D721Med (cell line): ENCODE results near the gene SLC4A1.

Source experiments
- DNase-seq: peaks from one replicate; pipeline ENCODE4 v3.0.0; 2011; ENCODE audit warnings: low spot score; ENCODE audit not compliant: insufficient read length
- FAIRE-seq: peaks from 2 replicates; lab custom pipeline; 2011; peaks lifted over from hg19 to GRCh38; lab: Jason Lieb, UNC
- TF ChIP-seq, protein P1 (sequence below): IDR thresholded peaks from 2 replicates; pipeline ENCODE4 v1.5.1; 2012; ENCODE audit warnings: mild to moderate bottlenecking, control low read depth; ENCODE audit not compliant: insufficient read depth; ENCODE audit errors: missing control alignments

The SLC4A1 gene

DNA sequence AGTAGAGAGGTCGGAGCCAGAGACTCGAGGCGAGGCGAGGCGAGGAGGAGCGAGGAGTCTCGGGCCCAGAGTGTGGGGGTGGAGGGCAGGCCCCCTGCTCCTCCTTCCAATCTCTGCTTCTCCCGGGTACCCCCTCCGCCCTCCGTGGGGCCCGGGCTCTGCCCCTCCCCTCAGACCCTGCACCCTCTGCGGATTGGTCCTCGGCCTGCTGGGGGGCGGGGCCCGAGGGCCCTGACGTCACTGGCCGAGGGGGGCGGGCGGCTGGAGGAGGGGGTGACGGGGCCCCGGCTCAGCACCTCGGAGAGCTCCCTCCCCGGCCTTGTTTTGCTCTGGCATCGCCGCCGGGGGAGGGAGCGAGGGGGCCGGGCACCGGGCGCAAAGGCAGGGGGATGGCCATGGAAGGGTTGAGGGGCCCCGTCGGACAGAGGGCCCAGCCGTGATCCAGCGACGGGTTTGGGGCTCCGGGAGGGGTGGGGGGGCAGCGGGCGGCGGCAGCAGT is 40.4 kb upstream of the SLC4A1 start, which contains the start of gene RUNDC3A:
TSS of gene RUNDC3A (plus strand) at position 282 of the 499 bp plus-strand sequence. CDS start 232 bp downstream, outside the sequence.
- no peak for FAIRE-seq
- peak; percentile 99 for DNase-seq
- TF ChIP-seq, protein P1, sequence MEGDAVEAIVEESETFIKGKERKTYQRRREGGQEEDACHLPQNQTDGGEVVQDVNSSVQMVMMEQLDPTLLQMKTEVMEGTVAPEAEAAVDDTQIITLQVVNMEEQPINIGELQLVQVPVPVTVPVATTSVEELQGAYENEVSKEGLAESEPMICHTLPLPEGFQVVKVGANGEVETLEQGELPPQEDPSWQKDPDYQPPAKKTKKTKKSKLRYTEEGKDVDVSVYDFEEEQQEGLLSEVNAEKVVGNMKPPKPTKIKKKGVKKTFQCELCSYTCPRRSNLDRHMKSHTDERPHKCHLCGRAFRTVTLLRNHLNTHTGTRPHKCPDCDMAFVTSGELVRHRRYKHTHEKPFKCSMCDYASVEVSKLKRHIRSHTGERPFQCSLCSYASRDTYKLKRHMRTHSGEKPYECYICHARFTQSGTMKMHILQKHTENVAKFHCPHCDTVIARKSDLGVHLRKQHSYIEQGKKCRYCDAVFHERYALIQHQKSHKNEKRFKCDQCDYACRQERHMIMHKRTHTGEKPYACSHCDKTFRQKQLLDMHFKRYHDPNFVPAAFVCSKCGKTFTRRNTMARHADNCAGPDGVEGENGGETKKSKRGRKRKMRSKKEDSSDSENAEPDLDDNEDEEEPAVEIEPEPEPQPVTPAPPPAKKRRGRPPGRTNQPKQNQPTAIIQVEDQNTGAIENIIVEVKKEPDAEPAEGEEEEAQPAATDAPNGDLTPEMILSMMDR, result no peak

DNA sequence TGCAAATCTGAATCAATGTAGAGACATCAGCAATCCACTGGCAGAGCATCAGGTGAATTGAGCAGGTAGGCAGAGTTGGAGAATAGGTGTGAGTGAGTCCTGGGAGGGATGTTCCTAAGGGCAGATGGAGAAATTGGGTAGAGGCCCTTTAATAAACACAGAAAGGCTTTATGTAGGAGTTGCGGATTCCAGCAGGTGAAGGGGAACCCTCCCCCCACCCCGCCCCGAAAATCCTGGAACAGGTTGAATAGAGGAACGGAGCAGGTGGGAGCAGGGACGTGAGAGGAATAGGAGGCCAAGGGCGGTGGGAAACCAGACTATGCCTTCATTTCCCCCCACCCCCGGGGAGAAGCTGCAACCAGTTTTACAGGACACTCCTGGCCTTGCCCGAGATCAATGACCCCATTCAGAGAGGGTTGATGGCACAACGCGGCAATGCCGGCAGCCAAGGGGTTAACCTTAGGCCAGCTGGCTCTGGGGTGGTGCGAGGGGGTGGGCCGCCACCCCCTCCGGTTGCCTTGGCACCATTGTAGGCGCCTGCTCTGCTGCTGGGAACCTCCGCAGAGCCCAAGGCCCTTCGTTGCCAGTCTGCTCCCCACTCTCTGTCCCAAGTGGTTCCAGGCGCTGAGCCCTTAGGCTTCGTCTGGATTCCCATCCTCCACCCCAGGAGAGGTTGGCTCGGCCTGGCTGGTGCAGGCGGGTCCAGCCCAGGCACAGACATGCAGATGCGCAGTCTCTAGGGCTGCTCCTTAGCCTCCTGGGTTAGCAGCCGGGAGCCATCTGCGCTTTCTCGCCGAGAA is 39.7 kb upstream of the SLC4A1 start:
- TF ChIP-seq, protein P1, result no peak
- peak; percentile 80 for DNase-seq
- no peak for FAIRE-seq

DNA sequence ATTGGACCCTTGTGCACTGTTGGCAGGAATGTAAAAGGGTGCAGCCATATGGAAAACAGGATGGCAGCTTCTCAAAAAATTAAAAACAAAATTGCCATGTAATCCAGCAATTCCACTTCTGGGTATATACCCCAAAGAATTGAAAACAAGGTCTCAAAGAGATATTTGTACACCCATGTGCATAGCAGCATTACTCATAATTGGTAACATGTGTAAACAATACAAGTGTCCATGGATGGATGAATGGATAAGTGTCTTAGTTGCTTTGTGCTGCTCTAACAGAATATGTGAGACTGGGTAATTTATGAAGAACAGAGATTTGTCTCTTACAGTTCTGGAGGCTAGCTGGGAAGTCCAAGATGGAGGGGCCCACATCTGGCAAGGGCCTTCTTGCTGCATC is 36.7 kb upstream of the SLC4A1 start:
- FAIRE-seq (no peak), DNase-seq (no peak)
- TF ChIP-seq, protein P1, result no peak

DNA sequence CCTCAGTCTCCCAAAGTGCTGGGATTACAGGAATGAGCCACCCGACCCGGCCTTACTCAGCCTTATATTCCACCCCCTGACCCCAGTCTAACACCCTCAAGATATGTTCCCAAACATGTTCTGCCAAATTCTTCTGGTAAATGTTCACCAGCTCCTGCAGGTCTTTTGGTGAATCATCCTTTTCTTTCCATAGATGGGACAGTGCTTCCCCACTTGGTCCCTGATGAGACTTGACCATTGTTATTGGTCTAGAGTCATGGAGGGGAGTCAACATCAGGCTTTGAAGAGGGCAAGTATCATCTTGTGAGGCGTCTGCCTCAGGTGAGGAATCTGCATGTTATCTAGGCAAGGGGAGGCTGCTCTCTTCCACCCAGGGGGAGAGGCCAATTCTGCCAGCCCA is 30.0 kb upstream of the SLC4A1 start:
- FAIRE-seq, result no peak

DNA sequence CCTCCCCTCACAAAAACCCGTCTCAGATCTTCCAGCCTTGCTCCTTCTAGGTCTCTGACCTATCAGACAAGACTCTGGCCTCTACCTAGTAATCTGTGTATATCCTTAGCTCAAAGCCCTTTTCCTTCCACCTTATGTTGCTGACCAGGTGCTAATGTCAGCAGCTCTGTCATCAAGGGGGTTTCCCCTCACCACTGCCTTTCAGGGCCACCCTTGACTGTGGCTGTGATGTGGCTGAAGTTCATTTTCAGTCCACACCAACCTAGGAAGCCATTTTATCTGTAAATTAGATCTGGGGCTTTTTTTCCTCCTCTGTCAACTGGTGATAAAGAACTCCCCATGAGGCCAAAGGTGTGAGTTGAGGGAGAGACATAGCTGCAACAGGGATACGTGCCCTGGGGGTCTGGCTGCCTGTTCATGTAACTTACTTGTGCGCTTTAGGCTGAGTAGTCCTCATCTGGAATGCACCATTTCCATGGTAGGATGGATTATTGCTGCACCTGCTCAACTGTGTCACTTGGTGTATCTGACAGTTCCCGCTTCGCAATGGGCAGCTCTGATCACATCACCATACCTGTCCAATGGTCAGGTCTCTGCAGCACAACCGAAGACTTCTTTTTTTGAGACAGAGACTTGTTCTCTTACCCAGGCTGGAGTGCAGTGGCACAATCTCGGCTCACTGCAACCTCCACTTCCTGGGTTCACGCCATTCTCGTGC is 25.7 kb upstream of the SLC4A1 start:
- DNase-seq (no peak), FAIRE-seq (no peak)
- TF ChIP-seq, protein P1, result no peak

More for the DNA sequence above, 30.0 kb upstream of the SLC4A1 start:
- DNase-seq, result no peak
- TF ChIP-seq, protein P1, result no peak

DNA sequence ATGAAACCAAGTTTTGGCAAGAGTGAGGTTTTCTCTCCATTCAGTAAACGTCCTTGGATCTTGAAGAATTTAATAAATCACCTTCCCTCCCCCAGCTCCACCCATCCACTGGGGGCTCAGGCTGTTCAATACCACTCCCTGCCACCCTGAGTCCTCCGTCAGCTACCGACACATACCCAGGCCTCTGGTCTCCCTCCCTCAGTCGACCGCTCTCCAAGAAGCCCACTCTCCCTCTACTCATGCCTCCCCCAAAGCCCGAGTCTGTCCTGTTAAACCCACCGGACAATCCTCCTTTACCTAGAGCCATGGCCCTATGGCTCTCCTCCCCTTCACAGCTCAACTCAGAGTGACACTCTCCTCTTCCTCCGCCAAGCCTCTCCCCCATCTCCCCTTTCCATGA is 19.7 kb upstream of the SLC4A1 start:
- no peak for FAIRE-seq
- TF ChIP-seq, protein P1, result no peak
- DNase-seq, result no peak
